Stimulated activated CD4-positive, alpha-beta T cell treated with anti-CD3 and anti-CD28 coated beads, Interleukin-1b, Interleukin-23, amount 100 ng/mL, for 1 hour (primary cell): Measurements from ENCODE around the gene SCAI.
"Not testable (repeated sequence)": the region's sequence is repeated elsewhere in the genome, so short reads cannot be mapped to it uniquely, and the experiment has no call there.

ENCODE experiments used
- DNase-seq, 2 donors: peaks; one replicate each; pipeline ENCODE4 v3.0.0-alpha.2; 2020; ENCODE audit warnings: low read depth in 2 of 2

SCAI gene

DNA sequence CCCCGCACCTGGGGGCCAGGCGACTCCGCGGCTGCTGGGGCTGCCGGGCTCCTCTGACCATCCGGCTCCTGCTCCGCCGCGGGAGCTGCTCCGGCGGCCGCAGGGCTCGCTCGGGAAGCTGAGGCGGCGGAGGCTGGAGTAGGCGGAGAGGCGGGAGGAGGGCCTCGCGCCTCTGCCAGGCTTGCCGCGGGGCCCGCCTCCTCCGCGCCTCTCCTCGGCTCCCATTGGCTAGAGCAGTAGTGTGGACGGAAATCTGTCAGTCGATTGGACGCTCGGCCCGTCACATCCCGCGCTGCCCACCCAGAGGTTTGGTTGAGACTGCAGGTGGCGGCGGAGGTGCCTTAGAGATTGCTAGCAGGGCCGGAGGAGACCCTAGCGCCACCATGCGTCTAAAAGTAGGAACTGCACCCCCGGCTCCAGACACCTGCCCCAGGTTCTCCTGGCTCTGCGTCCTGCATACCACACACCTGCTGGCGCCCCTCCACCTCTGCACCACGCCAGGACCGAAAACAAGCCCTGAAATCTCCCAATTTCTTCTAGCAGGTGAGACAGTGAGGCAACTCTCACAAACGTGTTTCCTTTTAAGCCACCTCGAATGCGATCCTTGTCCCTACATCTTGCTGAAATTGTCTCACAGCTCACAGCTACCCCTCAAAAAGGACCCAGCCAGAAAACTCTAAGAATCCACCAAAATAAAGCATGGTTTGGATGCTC is at the start of gene SCAI:
Gene SCAI (minus strand): TSS at position 152 of the 714 bp plus-strand sequence. CDS start 91 bp downstream, at position 61.
- peak; percentile 90 to 98 for DNase-seq

DNA sequence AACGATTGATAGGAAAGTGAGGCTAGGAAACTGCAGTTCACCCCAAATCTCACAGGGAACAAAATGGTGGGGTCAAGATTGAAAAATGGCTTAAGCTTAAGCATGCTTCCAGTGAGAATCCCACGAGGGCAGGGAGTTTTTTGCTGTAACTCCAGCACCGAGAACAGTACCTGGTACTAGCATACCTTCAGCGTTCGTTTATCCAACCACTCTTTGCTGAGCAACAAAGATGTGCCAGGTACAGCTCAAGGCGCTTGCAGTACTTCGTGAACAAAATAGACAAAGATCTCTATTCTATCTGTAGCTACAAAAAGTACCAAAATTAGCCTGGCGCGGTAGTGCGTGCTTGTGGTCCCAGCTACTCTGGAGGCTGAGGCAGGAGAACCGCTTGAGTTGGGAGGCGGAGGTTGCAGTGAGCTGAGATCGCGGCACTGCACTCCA is 47.1 kb upstream of the SCAI start:
- no peak for DNase-seq

DNA sequence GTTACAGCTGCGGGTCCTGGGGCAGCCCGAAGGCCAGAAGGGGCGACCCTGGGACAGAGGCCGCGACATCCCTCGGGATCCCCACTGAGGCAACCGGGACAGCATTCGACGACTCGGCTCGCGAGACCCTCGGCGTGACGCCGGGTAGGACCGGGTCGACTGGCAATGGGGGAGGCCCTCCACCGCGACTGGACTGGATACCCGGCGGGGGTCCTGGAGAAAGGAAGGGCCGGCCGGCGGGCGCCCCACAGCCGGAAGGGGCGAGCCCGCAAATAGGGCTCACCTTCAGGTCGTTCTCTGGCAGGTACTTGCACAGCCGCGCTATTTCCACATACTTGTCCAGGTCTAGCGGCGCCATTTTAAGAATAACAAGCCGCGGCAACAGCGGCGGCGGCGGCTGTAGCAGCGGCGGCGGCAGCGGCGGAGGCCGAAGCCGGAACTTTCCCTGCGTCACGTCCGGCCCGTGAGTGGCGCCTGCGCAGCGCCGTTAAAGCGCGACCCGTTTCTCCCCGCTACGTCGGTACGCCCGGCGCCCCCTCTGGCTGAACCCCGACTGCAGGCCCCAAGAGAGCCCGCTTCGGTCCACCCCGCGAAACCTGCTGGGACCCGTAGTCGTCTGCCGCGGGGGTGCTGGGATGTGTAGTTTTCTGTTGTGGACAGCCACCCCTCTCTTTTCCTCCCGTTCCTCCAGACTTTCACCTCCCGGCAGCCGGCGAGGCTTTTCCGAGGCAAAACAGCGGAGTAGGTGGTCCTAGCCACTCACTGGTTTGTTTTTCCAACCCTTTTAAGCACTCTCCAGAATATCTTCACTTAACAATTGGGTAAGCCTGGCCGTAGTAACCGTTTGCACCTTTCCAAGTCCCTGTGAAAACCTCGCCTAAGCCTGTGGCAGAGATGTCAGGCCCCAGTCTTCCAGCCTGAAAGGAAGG is 46.3 kb upstream of the SCAI start, which contains the start of gene PPP6C:
Gene PPP6C (minus strand): TSS at position 443 of the 929 bp plus-strand sequence. CDS start 85 bp downstream, at position 358.
- peak; percentile 89 to 91 for DNase-seq

DNA sequence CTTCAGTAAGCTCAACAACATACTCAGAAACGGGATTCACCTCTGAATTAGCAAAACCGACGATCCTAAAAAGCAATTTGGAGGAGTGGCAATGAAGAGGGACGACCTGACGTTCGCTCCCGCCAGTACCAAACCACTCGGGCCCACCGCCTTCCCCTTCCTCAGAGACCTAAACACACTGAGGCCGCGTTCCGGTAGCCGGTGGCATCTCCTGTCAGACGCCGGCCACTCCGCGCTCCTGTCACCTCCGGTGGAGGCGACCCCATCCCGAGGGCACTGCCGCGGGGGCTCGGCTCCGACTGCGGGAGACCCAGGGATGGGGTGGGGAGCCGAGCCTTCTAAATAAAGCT is 45.7 kb upstream of the SCAI start:
- no peak for DNase-seq

- no peak for DNase-seq
Measured at GRCh38 chr9:125183561-125183960, 40.2 kb upstream of the SCAI start.

DNA sequence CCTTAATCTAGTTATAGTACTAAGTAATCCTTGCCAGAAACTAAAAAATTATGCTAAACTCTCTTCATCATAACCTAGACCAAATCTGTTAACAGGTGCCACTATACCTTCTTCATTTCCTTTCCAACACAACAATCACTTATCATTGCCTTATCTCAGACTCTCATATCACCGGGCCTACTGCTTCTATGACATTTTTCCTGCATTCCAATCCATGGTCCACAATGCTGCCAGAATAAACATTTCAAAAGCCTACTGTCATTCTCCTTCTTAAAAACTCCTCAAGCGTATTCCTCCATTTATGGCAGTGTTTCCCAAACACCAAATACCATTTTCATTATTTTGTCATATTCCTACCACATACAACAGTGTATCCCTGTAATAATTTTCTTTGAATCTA is 39.7 kb upstream of the SCAI start:
- no peak for DNase-seq

- not testable (repeated sequence) for DNase-seq
Measured at GRCh38 chr9:125181756-125182155, 38.4 kb upstream of the SCAI start.

DNA sequence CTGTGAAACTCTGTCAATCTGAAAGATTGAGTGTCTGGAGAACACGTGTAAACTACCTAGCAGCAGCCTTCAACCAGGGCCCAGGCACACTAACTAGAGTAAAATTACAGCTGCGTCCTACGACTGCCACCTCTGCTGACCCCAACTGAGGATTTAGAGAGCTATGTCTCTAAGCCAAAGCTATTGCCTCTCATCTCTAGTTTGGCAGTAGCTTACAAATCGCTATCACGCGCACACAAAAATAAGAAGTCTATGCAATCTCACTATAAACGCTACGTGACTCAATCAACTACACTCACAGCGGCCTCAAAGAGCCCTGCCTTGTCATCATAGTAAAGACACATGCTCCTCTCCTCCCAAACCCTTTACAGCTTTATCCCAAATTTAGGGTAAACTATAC is 37.5 kb upstream of the SCAI start:
- no peak for DNase-seq

DNA sequence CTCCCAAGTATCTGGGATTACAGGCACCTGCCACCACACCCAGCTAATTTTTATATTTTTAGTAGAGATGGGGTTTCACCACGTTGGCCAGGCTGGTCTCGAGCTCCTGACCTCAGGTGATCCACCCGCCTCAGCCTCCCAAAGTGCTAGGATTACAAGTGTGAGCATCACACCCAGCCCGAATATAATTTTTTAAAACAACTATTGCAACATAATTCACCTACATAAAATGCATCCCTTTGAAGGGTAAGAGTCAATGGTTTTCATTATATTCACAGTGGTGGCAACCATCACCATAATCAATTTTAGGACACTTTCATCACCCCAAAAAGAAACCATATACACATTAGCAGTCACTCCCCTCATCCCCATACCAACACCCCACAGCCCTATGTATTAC is 36.4 kb upstream of the SCAI start:
- not testable (repeated sequence) for DNase-seq

- DNase-seq = no peak
Measured at GRCh38 chr9:125177888-125178287, 34.6 kb upstream of the SCAI start.

DNA sequence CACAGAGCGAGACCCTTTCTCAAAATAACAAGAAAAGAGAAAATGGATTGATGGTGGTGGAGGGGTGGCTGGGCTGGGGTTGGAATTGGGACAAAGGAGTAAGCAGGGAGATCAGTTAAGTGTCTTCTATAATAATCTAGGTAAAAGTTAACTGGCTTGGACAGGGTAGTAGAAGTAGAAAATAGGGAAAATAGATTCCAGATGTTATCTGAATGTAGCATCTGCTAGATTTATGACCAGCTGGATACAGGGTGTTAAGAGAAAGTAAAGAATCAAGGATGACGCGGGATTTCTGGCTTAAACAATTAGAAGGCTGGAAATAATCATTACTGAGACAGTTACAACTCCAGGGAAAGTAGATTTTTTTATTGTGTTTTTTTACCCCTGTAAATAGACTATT is 33.3 kb upstream of the SCAI start:
- no peak for DNase-seq

- no peak for DNase-seq
Measured at GRCh38 chr9:125172031-125172755, 28.9 kb upstream of the SCAI start.

- no peak for DNase-seq
Measured at GRCh38 chr9:125169895-125170294, 26.6 kb upstream of the SCAI start.

GRCh38 chr9:125166762-125167161 is 23.4 kb upstream of the SCAI start:
- DNase-seq = no peak

GRCh38 chr9:125162891-125163290 is 19.6 kb upstream of the SCAI start:
- not testable (repeated sequence) for DNase-seq

- DNase-seq = no peak
Measured at GRCh38 chr9:125161284-125161918, 18.1 kb upstream of the SCAI start.

DNA sequence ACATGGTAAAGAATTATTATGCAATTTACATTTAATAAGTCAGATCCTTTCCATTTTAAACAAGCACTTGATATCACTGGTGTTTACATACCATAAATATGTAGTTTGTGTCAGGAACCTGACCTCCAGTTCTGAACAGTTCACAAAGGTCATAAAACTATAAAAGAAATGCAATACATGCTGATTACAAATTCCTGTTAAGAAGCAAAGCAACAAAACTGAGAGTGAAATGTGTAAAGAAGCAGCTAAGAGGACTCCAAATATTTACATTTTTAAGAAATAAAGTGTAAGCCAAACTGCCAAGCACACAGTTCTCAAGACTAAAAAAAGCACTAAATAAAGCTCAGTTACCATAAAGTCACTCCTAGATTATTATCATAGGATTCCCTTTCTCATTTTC is 17.4 kb upstream of the SCAI start:
- DNase-seq = no peak

DNA sequence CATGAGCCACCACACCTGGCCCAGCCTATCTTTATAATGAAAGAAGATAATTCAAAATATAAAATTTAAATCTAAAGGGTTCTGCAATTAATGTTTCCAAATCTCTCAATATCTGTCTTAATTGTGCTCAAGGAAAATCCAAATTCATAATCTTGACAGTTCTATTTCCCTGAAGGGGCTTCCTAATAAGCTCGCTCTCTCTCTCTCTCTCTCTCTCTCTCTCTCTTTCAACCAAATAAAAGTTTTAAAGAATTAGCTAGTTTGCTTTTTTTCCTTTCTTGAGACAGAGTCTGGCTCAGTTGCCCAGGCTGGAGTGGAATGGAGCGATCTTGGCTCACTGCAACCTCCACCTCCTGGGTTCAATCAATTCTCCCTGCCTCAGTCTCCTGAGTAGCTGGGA is 13.2 kb upstream of the SCAI start:
- DNase-seq = no peak

- no peak for DNase-seq
Measured at GRCh38 chr9:125153712-125154367, 10.5 kb upstream of the SCAI start.

DNA sequence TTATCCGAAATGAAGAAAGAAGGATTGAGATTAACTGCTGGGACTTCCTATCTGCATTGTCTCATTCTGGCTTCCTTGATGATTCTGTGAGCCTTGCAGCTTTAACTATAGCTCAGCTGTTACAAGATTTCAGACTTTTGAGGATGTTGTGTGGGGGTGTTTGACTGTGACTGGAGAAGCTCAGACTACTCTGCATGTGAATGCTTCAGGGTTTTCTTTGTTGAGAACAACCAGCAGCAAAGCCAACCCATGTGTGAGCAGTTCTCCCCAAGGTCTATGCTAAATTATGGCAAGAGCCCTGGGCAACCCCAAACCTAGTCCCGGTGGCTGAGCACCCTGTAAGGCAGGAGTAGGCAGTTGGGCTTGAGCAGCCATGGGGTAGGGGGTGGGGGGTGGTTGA is 8.4 kb upstream of the SCAI start:
- DNase-seq = no peak
